ENCODE data around the gene SKIL.

Gene SKIL

GRCh38 chr3:170424879-170425278 is 67.4 kb downstream of the SKIL start:
- no peak overlapping the region for H3K4me3 ChIP-seq (ENCODE audit: low read length)
- no peaks in the 10 kb centered on the region for H4K20me1 ChIP-seq (ENCODE audit: insufficient read depth, low read length)
- H3K4me2 ChIP-seq (ENCODE audit: low read depth, low read length) = no peak overlapping the region
- no peak overlapping the region for H3K27ac ChIP-seq (ENCODE audit: low read length)
- peaks cover 6% of the 10 kb centered on the region; the same call in 1 of the 2 replicates for H3K27me3 ChIP-seq (replicated peaks; ENCODE audit: insufficient read depth, low read length)
- peaks cover 16% of the 10 kb centered on the region for H3K4me1 ChIP-seq (ENCODE audit: low read length)
- H3K9me2 ChIP-seq (replicated peaks; ENCODE audit: insufficient read depth, low read length) = no peaks in the 10 kb centered on the region
- TF ChIP-seq EZH2 (optimal IDR thresholded peaks at IDR 0.05; ENCODE audit: low read depth, low read length) (no peak), EZH2phosphoT487 (IDR thresholded peaks at IDR 0.05; ENCODE audit: low read length) (no peak)
- TF ChIP-seq, protein P1, sequence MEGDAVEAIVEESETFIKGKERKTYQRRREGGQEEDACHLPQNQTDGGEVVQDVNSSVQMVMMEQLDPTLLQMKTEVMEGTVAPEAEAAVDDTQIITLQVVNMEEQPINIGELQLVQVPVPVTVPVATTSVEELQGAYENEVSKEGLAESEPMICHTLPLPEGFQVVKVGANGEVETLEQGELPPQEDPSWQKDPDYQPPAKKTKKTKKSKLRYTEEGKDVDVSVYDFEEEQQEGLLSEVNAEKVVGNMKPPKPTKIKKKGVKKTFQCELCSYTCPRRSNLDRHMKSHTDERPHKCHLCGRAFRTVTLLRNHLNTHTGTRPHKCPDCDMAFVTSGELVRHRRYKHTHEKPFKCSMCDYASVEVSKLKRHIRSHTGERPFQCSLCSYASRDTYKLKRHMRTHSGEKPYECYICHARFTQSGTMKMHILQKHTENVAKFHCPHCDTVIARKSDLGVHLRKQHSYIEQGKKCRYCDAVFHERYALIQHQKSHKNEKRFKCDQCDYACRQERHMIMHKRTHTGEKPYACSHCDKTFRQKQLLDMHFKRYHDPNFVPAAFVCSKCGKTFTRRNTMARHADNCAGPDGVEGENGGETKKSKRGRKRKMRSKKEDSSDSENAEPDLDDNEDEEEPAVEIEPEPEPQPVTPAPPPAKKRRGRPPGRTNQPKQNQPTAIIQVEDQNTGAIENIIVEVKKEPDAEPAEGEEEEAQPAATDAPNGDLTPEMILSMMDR (IDR thresholded peaks at IDR 0.05; ENCODE audit: low read length) = no peak
- no peak for DNase-seq
- H3F3A ChIP-seq (ENCODE audit: insufficient read depth, low read length) = no peaks in the 10 kb centered on the region
- H3K36me3 ChIP-seq (replicated peaks; ENCODE audit: insufficient read depth, low read length) = no peaks in the 10 kb centered on the region
- no peak overlapping the region for H2AFZ ChIP-seq (ENCODE audit: low read length)
- no peak overlapping the region for H3K9ac ChIP-seq (ENCODE audit: low read length)
- no peaks in the 10 kb centered on the region for H3K79me2 ChIP-seq (ENCODE audit: low read length)
- H3K9me3 ChIP-seq (replicated peaks; ENCODE audit: insufficient read depth, low read length) = no peaks in the 10 kb centered on the region

DNA sequence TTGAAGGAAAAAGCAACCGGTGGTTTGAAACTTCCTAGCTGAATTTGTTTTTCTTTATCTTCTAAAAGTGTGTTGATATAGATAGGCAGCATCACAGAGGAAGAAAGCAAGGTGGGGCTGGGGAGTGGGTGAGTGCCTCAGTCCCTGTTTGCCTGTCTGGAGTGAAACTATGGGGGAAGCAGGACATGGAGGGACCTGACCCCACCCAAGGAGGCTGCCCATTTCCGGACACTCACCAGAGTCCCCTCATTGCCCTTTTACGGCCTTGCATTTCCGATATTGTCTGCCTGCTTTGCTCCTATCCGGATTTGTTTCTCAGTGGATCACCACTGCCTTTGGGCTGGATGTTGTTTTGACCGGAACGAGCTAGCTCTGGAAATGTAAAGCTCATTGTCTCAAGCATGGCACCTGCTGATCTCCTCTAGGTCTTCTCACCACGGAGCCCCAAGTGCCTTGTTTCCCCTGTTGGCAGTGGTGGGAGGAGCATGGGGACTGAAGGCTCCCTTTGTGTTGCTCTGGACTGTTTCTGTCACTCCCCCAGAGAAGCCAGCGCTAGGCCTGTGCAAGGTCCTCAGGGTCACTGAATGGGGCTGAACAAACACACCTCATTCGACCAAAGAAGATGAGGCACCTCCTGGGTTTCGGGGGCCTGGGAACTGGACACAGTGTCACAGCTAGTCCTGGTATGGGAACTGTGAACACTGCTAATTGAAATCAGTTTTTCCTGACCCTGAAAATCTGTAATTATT is 68.2 kb downstream of the SKIL start:
- H3K27me3 ChIP-seq (replicated peaks; ENCODE audit: insufficient read depth, low read length) = peaks cover 10% of the 10 kb centered on the region; the same call in 1 of the 2 replicates
- TF ChIP-seq EZH2phosphoT487 (IDR thresholded peaks at IDR 0.05; ENCODE audit: low read length) (no peak), EZH2 (optimal IDR thresholded peaks at IDR 0.05; ENCODE audit: low read depth, low read length) (no peak)
- TF ChIP-seq, protein P1 (IDR thresholded peaks at IDR 0.05; ENCODE audit: low read length) = no peak
- peaks cover 16% of the 10 kb centered on the region for H3K4me1 ChIP-seq (ENCODE audit: low read length)
- no peak overlapping the region for H3K4me2 ChIP-seq (ENCODE audit: low read depth, low read length)
- H3K9me3 ChIP-seq (replicated peaks; ENCODE audit: insufficient read depth, low read length) = no peaks in the 10 kb centered on the region
- no peaks in the 10 kb centered on the region for H3F3A ChIP-seq (ENCODE audit: insufficient read depth, low read length)
- H3K9ac ChIP-seq (ENCODE audit: low read length) = no peak overlapping the region
- H3K4me3 ChIP-seq (ENCODE audit: low read length) = no peak overlapping the region
- no peak overlapping the region for H3K27ac ChIP-seq (ENCODE audit: low read length)
- no peaks in the 10 kb centered on the region for H4K20me1 ChIP-seq (ENCODE audit: insufficient read depth, low read length)
- H2AFZ ChIP-seq (ENCODE audit: low read length) = no peak overlapping the region
- no peaks in the 10 kb centered on the region for H3K9me2 ChIP-seq (replicated peaks; ENCODE audit: insufficient read depth, low read length)
- no peak for DNase-seq
- H3K36me3 ChIP-seq (replicated peaks; ENCODE audit: insufficient read depth, low read length) = no peaks in the 10 kb centered on the region
- H3K79me2 ChIP-seq (ENCODE audit: low read length) = no peaks in the 10 kb centered on the region

DNA sequence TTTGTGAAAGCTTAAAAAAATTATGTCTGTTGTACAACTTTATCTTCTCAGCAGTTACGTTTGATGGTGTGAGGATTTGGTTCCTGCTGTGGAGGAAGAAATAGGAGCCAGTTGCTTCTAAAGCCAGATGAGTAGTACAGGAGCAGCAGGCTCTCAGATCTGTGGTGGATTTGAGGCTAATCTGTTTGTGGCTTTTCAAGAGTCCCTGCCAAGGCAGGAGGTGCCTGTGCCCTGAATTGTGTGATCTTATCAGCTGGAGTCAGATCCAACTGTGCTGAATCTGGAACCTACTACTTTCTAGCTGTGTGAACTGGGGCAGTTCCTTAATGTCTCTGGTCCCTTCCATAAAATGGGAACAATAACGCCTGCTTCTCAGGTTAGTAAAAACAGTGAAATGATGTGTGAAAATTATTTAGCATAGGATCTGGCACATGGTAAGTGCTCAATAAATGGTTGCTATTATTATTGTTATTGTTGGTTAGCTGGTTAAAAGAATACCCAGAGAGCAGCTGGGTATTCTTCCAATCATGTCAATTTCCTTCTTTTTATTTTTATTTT is 68.8 kb downstream of the SKIL start:
- H3K4me1 ChIP-seq (ENCODE audit: low read length) = peaks cover 16% of the 10 kb centered on the region
- no peak overlapping the region for H3K27ac ChIP-seq (ENCODE audit: low read length)
- H3K4me3 ChIP-seq (ENCODE audit: low read length) = no peak overlapping the region
- DNase-seq = no peak
- no peaks in the 10 kb centered on the region for H3K36me3 ChIP-seq (replicated peaks; ENCODE audit: insufficient read depth, low read length)
- H3K9me3 ChIP-seq (replicated peaks; ENCODE audit: insufficient read depth, low read length) = no peaks in the 10 kb centered on the region
- H3K4me2 ChIP-seq (ENCODE audit: low read depth, low read length) = no peak overlapping the region
- no peak overlapping the region for H3K9ac ChIP-seq (ENCODE audit: low read length)
- no peak for TF ChIP-seq EZH2 (optimal IDR thresholded peaks at IDR 0.05; ENCODE audit: low read depth, low read length)
- TF ChIP-seq, protein P1 (IDR thresholded peaks at IDR 0.05; ENCODE audit: low read length) = no peak
- TF ChIP-seq EZH2phosphoT487 (IDR thresholded peaks at IDR 0.05; ENCODE audit: low read length) = no peak
- H2AFZ ChIP-seq (ENCODE audit: low read length) = no peak overlapping the region
- H4K20me1 ChIP-seq (ENCODE audit: insufficient read depth, low read length) = no peaks in the 10 kb centered on the region
- H3K79me2 ChIP-seq (ENCODE audit: low read length) = no peaks in the 10 kb centered on the region
- peaks cover 10% of the 10 kb centered on the region; the same call in 1 of the 2 replicates for H3K27me3 ChIP-seq (replicated peaks; ENCODE audit: insufficient read depth, low read length)
- no peaks in the 10 kb centered on the region for H3K9me2 ChIP-seq (replicated peaks; ENCODE audit: insufficient read depth, low read length)
- no peaks in the 10 kb centered on the region for H3F3A ChIP-seq (ENCODE audit: insufficient read depth, low read length)

Data from MM.1S (cell line).